HEK293T (cell line): ENCODE results near the gene FAM98B.

ENCODE experiments used
- CTCF ChIA-PET: fragments of 350-600 bp; formaldehyde crosslinking; extraction: SDS; loops from one replicate; lab custom pipeline; 2021; ENCODE audit warnings: antibody characterized with exemption, inconsistent platforms; lab: Yijun Ruan, JAX
- POLR2A ChIA-PET: fragments of 350-600 bp; formaldehyde crosslinking; extraction: SDS; loops from one replicate; lab custom pipeline; 2020; ENCODE audit warnings: antibody characterized with exemption, inconsistent platforms; lab: Yijun Ruan, JAX
- DNase-seq: peaks from one replicate; pipeline ENCODE4 v3.0.0; 2012; ENCODE audit warnings: mixed read lengths; ENCODE audit errors: extremely low spot score
- ARNT ChIP-seq: fragments of 450-650 bp; IDR thresholded peaks from 2 replicates; pipeline ENCODE4 v1.6.1; 2017; ENCODE audit warnings: mild to moderate bottlenecking
- BHLHE40 ChIP-seq: fragments of 450-650 bp; IDR thresholded peaks from 2 replicates; pipeline ENCODE4 v1.6.1; 2016; ENCODE audit warnings: mild to moderate bottlenecking, moderate library complexity, borderline replicate concordance
- CTBP1 ChIP-seq: fragments of 450-650 bp; IDR thresholded peaks from 2 replicates; pipeline ENCODE4 v1.6.1; 2016; ENCODE audit warnings: borderline replicate concordance
- ELF4 ChIP-seq: fragments of 450-650 bp; IDR thresholded peaks from 2 replicates; pipeline ENCODE4 v1.6.1; 2017; ENCODE audit warnings: antibody characterized with exemption
- FOXA1 ChIP-seq: fragments of 450-650 bp; IDR thresholded peaks from 2 replicates; pipeline ENCODE4 v1.6.1; 2016; ENCODE audit warnings: mild to moderate bottlenecking
- FOXK2 ChIP-seq: fragments of 450-650 bp; IDR thresholded peaks from 2 replicates; pipeline ENCODE4 v1.6.1; 2016; ENCODE audit warnings: mild to moderate bottlenecking
- FOXM1 ChIP-seq: fragments of 450-650 bp; IDR thresholded peaks from 2 replicates; pipeline ENCODE4 v1.6.1; 2017; ENCODE audit warnings: mild to moderate bottlenecking, borderline replicate concordance
- HDGF ChIP-seq: fragments of 450-650 bp; IDR thresholded peaks from 2 replicates; pipeline ENCODE4 v1.6.1; 2017; ENCODE audit warnings: antibody characterized with exemption, borderline replicate concordance
- L3MBTL2 ChIP-seq: fragments of 450-650 bp; conservative IDR thresholded peaks from 2 replicates; pipeline ENCODE4 v1.6.1; 2016; ENCODE audit warnings: mild to moderate bottlenecking
- LEF1 ChIP-seq: fragments of 450-650 bp; IDR thresholded peaks from 2 replicates; pipeline ENCODE4 v1.6.1; 2017; ENCODE audit warnings: mild to moderate bottlenecking, borderline replicate concordance
- NFRKB ChIP-seq: fragments of 450-650 bp; IDR thresholded peaks from 2 replicates; pipeline ENCODE4 v1.6.1; 2016; ENCODE audit warnings: mild to moderate bottlenecking, moderate library complexity
- SP1 ChIP-seq: fragments of 450-650 bp; IDR thresholded peaks from 2 replicates; pipeline ENCODE4 v1.6.1; 2017
- SUZ12 ChIP-seq: fragments of 450-650 bp; IDR thresholded peaks from 2 replicates; pipeline ENCODE4 v1.6.1; 2016; ENCODE audit warnings: mild to moderate bottlenecking
- TARDBP ChIP-seq: fragments of 450-650 bp; IDR thresholded peaks from 2 replicates; pipeline ENCODE4 v1.6.1; 2016
- ZNF384 ChIP-seq: fragments of 450-650 bp; IDR thresholded peaks from 2 replicates; pipeline ENCODE4 v1.6.1; 2016
- TF ChIP-seq, protein P1 (sequence below): fragments of 450-650 bp; IDR thresholded peaks from 2 replicates; pipeline ENCODE4 v1.6.1; 2016

The FAM98B gene

DNA sequence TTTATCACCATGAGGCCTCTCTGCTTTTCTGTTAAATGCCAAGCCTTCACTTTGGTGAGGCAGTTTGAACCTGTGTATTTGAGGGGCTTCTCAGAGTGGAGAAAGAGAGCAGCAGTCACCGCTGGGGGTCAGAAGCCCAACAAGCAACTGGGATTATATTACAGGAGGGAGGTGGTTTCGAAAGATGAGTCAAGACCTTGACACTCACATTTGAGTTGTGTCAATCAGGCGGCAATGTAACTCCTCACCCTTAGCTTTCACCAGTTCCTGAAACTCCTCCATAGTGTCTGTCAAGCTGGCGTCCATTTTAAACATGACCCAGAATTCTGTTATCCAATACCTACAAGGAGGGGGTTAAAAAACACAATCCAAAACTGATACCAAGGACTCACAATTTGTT is 64.2 kb downstream of the FAM98B start:
- CTCF ChIA-PET: interaction anchor here (1.2 to 1.4 kb wide), 2 partner anchors 46 kb away, joined by 4 read pairs; partner anchors contain the start of gene RASGRP1
- DNase-seq: no peak
- no peak for TF ChIP-seq NFRKB
- no peak for TF ChIP-seq LEF1
- no peak for TF ChIP-seq ARNT
- TF ChIP-seq SP1: no peak
- no peak for TF ChIP-seq FOXM1
- no peak for TF ChIP-seq ELF4
- no peak for TF ChIP-seq FOXK2
- TF ChIP-seq HDGF: no peak
- TF ChIP-seq FOXA1: no peak
- TF ChIP-seq TARDBP: no peak
- POLR2A ChIA-PET: no interaction called here

DNA sequence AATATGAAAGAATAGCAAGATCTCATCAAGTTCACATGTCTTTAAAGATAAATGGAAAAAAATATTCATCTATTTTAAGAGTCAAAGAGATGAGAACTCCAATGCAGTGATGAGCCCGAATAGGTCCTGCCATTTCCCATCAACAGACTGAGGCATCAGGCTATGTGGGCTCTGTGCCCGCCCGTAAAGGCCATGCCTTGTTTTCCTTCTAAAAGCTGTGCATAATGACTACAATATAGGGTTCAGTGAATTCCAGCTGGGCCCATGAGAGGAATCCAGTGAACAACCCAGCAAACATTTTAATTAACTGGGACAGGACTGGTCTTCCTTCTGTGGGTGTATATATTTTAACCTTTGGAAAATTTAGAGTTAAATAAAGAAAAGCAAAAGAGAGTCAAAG is 66.1 kb downstream of the FAM98B start:
- no peak for DNase-seq
- ChIA-PET POLR2A (no interaction called here), CTCF (no interaction called here)
- TF ChIP-seq CTBP1 (no peak), LEF1 (no peak), FOXA1 (no peak)

GRCh38 chr15:38521316-38521715 is 67.4 kb downstream of the FAM98B start:
- POLR2A ChIA-PET: no interaction called here
- DNase-seq: no peak
- TF ChIP-seq NFRKB (no peak), FOXA1 (no peak), LEF1 (no peak), TARDBP (no peak), SP1 (no peak), HDGF (no peak), FOXK2 (no peak), L3MBTL2 (no peak), CTBP1 (no peak), SUZ12 (no peak), FOXM1 (no peak), BHLHE40 (no peak), ZNF384 (no peak), ARNT (no peak), ELF4 (no peak)
- TF ChIP-seq, protein P1, sequence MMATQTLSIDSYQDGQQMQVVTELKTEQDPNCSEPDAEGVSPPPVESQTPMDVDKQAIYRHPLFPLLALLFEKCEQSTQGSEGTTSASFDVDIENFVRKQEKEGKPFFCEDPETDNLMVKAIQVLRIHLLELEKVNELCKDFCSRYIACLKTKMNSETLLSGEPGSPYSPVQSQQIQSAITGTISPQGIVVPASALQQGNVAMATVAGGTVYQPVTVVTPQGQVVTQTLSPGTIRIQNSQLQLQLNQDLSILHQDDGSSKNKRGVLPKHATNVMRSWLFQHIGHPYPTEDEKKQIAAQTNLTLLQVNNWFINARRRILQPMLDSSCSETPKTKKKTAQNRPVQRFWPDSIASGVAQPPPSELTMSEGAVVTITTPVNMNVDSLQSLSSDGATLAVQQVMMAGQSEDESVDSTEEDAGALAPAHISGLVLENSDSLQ: no peak
- CTCF ChIA-PET: no interaction called here

GRCh38 chr15:38522922-38523321 is 69.0 kb downstream of the FAM98B start:
- ChIA-PET POLR2A (no interaction called here), CTCF (no interaction called here)
- TF ChIP-seq HDGF: no peak
- no peak for TF ChIP-seq ZNF384
- TF ChIP-seq FOXM1: no peak
- no peak for TF ChIP-seq ARNT
- TF ChIP-seq CTBP1: no peak
- no peak for TF ChIP-seq NFRKB
- no peak for DNase-seq

- no peak for TF ChIP-seq L3MBTL2
- TF ChIP-seq CTBP1: no peak
- TF ChIP-seq FOXK2: no peak
- CTCF ChIA-PET: no interaction called here
- POLR2A ChIA-PET: no interaction called here
- no peak for DNase-seq
Measured at GRCh38 chr15:38524156-38524555, 70.2 kb downstream of the FAM98B start.

DNA sequence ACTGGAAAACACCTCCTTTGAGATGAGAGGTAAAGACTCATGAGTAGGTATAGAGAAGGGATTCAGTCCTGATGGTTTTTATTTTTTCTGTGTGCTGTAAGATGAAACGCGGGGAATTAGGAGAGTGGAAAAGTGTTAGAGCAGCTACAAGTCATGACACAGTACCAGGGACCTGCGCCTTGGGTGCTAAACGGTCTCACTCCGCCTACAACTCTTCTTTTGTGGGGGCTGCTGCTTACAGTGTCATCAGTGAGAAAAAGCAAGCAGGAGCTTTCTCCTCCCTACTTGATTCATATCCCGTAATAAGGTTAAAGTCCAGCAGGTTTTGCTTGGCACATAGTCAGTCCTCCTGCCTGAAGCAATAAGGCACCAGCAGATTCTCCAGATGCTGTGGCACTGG is 71.6 kb downstream of the FAM98B start:
- DNase-seq: no peak
- no peak for TF ChIP-seq SP1
- POLR2A ChIA-PET: no interaction called here
- CTCF ChIA-PET: no interaction called here

- ChIA-PET CTCF (no interaction called here), POLR2A (no interaction called here)
- no peak for TF ChIP-seq FOXM1
- no peak for TF ChIP-seq FOXK2
- TF ChIP-seq TARDBP: no peak
- TF ChIP-seq ELF4: no peak
- no peak for TF ChIP-seq L3MBTL2
- TF ChIP-seq FOXA1: no peak
- no peak for TF ChIP-seq ARNT
- TF ChIP-seq NFRKB: no peak
- DNase-seq: no peak
Measured at GRCh38 chr15:38526158-38526557, 72.2 kb downstream of the FAM98B start.

DNA sequence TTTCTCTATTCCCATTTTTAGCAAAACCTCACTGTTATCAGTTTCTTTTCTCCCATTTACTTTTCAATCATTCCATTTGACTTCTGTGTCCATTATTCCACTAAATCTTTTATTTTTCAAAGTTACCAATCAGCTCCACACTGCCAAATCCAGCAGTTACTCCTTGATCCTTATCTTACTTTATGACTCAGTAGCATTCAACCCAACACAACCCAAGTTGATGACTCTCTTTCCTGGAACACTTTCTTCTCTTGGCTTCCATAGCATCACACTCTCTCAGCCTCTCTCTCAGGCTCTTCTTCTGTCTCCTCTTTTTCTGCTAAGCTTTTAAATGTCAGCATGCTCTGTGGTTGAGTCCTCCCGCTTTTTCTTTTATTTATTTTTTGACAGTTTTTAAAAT is 74.4 kb downstream of the FAM98B start:
- TF ChIP-seq SP1 (no peak), ELF4 (no peak), SUZ12 (no peak), ARNT (no peak), LEF1 (no peak), BHLHE40 (no peak)
- TF ChIP-seq, protein P1: no peak
- POLR2A ChIA-PET: no interaction called here
- CTCF ChIA-PET: no interaction called here
- no peak for DNase-seq

DNA sequence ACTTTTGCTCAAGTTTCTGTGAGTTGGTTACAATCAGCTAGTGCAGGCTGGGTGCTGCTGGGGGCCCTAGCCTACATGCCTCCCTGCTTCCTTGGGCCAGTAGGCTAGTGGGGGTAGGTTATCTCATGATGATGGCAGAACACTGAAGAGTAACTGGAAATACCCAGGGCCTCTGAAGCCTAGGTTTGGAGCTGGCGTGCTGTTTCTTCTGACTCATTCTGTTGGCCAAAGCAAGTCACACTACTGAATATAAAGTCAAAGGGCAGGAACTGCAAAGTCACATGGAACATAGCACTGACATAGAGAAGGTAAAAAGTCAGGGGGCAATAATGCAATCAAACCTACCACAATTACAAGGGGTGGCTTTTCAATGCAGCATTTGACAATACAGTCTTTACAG is 76.2 kb downstream of the FAM98B start:
- DNase-seq: no peak
- TF ChIP-seq FOXA1 (no peak), SP1 (no peak), FOXK2 (no peak), SUZ12 (no peak), L3MBTL2 (no peak), LEF1 (no peak), TARDBP (no peak), NFRKB (no peak), ARNT (no peak), FOXM1 (no peak), BHLHE40 (no peak), CTBP1 (no peak), ELF4 (no peak)
- ChIA-PET CTCF (no interaction called here), POLR2A (no interaction called here)
